Measurements from ENCODE around the gene SNX24. TPM values are rescaled to one million over a fixed set of nuclear protein-coding genes. Genes with fewer than 3 reads are reported as not detected.

The SNX24 gene
- total RNA-seq, 2 donors from 2014 or later, result 3.9 to 8.7 TPM

GRCh38 chr5:123035360-123035917 is 190.0 kb downstream of the SNX24 start:
- Mint-ChIP-seq H3K4me1 (ENCODE audit: low read depth) (peaks cover 12% of the 10 kb centered on the region), H3K9me3 (no peaks in the 10 kb centered on the region), H3K27me3 (ENCODE audit: low read depth) (peaks cover 70% of the 10 kb centered on the region), H3K36me3 (ENCODE audit: insufficient read depth in 2 of 2) (no peaks in the 10 kb centered on the region), H3K27ac (no peak overlapping the region), H3K4me3 (peak overlapping the region; percentile 77 to 79)
- ATAC-seq (replicated peaks in 1 of 2) (peak; percentile 32), DNase-seq (peak in 1 of 2 donors; percentile 4)

DNA sequence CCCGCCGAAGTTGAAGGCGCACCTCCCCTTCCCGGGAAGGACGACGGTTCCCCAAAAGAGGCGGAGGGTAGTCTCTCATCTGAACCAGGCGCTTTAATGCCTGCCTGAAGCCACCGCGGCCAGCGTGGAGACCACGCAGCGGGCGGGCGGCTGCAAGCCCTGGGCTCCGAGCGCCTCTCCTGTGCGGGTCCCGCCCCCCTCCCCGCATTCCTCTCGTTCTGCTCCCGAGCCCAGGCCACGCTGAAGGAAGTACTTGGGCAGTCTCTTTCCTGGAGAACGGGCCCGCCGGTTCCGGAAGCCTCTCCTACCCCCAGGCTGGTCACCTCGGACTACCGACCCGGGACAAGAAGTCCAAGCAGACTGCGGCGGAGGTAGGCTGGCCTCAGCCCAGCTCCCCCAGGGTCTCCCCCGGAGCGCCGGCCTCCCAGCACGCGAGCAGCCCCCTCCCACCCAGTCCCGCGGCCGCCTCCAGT is 190.5 kb downstream of the SNX24 start:
- H3K36me3 Mint-ChIP-seq (ENCODE audit: insufficient read depth in 2 of 2), result no peaks in the 10 kb centered on the region
- no peaks in the 10 kb centered on the region for H3K9me3 Mint-ChIP-seq
- no peak overlapping the region for H3K27ac Mint-ChIP-seq
- DNase-seq, result peak in 1 of 2 donors; percentile 3
- peak overlapping the region; percentile 77 to 79 for H3K4me3 Mint-ChIP-seq
- H3K4me1 Mint-ChIP-seq (ENCODE audit: low read depth), result peaks cover 12% of the 10 kb centered on the region
- peak; percentile 25 to 32 for ATAC-seq (replicated peaks in 1 of 2)
- peaks cover 70% of the 10 kb centered on the region for H3K27me3 Mint-ChIP-seq (ENCODE audit: low read depth)

DNA sequence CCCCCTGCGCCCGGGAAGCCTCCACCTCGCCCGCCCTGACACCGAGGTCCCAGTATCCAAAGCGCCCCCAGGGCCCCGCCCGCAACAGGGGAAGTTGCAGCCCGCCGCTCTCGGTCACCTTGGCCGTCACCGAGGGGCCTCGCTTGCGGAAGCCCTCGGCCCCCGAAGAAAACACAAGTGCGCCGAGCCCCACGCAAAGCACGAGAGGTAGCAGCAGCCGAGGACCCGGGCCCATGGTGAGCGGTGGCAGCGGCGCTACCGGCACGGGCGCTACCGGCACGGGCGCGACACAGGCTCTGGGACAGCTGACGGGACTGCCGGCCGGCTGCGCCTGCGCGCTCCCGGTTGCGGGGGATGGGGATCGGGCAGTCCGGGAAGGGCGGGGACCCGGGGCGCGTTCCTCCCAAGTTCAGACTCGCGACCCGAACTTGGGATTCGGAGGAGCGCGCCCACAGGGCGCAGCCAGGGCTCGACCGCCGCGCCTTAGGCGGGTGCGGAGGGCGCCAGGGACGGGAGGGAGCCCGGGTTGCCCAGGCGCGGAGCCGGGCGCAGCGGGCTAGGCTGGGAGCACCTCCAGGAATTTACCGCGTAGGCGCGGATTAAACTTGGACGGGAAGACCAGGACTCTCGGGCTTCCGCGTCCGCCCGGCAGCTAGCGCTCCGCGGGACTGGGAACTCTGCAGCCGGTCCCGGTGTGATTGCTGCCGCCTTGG is 191.1 kb downstream of the SNX24 start, which contains the start of gene PPIC:
PPIC (minus strand) TSS at position 335 of the 713 bp plus-strand sequence; CDS start at position 235, 100 bp downstream.
- Mint-ChIP-seq H3K4me1 (ENCODE audit: low read depth) (peaks cover 12% of the 10 kb centered on the region), H3K4me3 (peak within 1 kb of the TSS; percentile 77 to 79), H3K27me3 (ENCODE audit: low read depth) (peaks cover 75% of the 10 kb centered on the region), H3K9me3 (no peaks in the 10 kb centered on the region), H3K27ac (no peak within 1 kb of the TSS), H3K36me3 (ENCODE audit: insufficient read depth in 2 of 2) (no peaks in the 10 kb centered on the region)
- DNase-seq, result peak; percentile 18 to 31
- ATAC-seq (replicated peaks in 1 of 2), result peak; percentile 66 to 71

GRCh38 chr5:123037104-123037418 is 191.6 kb downstream of the SNX24 start:
- Mint-ChIP-seq H3K9me3 (no peaks in the 10 kb centered on the region), H3K36me3 (ENCODE audit: insufficient read depth in 2 of 2) (no peaks in the 10 kb centered on the region), H3K4me3 (peak overlapping the region; percentile 63 to 68), H3K27ac (no peak overlapping the region), H3K4me1 (ENCODE audit: low read depth) (peaks cover 12% of the 10 kb centered on the region), H3K27me3 (ENCODE audit: low read depth) (peaks cover 70% of the 10 kb centered on the region)
- DNase-seq (peak in 1 of 2 donors; percentile 1), ATAC-seq (replicated peaks in 1 of 2) (no peak)

DNA sequence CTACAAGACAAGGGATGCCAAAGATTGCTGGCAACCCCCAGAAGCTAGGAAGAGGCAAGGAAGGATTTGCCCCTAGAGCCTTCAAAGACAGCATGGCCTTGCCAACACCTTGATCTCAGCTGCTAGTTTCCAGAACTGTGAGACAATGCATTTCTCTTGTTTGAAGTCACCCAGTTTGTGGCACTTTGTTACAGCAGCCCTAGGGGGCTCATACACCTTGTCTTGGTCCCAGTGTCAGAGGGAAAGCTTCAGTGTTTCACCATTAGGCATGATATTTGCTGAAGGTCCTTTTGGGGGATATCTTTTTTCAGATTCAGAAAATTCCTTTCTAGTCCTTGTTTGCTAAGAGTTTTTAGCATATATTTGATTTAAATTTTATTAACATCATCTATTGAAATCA is 194.3 kb downstream of the SNX24 start:
- Mint-ChIP-seq H3K4me1 (ENCODE audit: low read depth) (peaks cover 12% of the 10 kb centered on the region), H3K4me3 (no peak overlapping the region), H3K27ac (no peak overlapping the region), H3K9me3 (no peaks in the 10 kb centered on the region), H3K27me3 (ENCODE audit: low read depth) (peaks cover 65% of the 10 kb centered on the region), H3K36me3 (ENCODE audit: insufficient read depth in 2 of 2) (no peaks in the 10 kb centered on the region)
- DNase-seq, result no peak
- ATAC-seq (replicated peaks in 1 of 2), result no peak

DNA sequence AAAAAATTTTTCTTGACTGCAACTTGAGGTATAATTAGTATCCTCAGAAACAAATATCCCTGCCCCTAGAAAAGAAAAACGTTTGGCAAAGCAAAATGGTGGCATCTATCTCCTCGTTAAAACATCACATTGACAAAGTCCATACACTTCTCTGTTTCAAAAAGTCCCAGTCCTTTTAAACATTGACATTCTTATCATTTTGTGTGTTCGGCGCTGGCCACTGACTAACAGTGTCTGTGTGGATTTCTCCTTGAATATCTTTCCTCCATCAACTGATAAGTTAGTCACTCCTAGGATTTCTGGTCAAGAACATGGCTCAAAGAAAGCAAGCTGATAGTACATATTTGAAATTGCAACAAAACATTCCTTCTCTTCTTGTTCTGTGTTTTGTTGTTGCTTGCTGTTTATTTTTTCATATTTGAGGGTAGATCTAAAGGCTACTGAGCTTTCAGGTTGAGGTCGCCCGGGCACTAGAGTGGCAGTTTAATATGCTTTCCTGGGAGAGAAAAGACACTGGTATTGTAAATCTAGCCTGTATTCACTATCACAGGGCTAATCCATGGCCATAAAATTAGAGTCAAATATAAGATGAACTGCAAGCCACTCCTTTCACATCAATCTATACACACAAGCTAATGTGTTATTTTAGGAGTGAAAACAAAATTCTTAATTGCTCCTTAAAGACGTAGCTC is 199.7 kb downstream of the SNX24 start:
- Mint-ChIP-seq H3K36me3 (ENCODE audit: insufficient read depth in 2 of 2) (no peaks in the 10 kb centered on the region), H3K27me3 (ENCODE audit: low read depth) (peaks cover 31% of the 10 kb centered on the region), H3K27ac (no peak overlapping the region), H3K4me3 (no peak overlapping the region), H3K4me1 (ENCODE audit: low read depth) (no peaks in the 10 kb centered on the region), H3K9me3 (no peaks in the 10 kb centered on the region)
- ATAC-seq (replicated peaks in 1 of 2) (no peak), DNase-seq (no peak)

- peaks cover 0 to under 1% of the 10 kb centered on the region in 2 donors for H3K36me3 Mint-ChIP-seq (ENCODE audit: insufficient read depth in 2 of 2)
- no peak overlapping the region for H3K4me3 Mint-ChIP-seq
- ATAC-seq (replicated peaks in 1 of 2) (no peak), DNase-seq (no peak)
- peaks cover 24% of the 10 kb centered on the region for H3K27me3 Mint-ChIP-seq (ENCODE audit: low read depth)
- no peaks in the 10 kb centered on the region for H3K9me3 Mint-ChIP-seq
- no peak overlapping the region for H3K27ac Mint-ChIP-seq
- no peaks in the 10 kb centered on the region for H3K4me1 Mint-ChIP-seq (ENCODE audit: low read depth)
Measured at GRCh38 chr5:123046222-123046621, 200.8 kb downstream of the SNX24 start.

- H3K4me1 Mint-ChIP-seq (ENCODE audit: low read depth), result no peaks in the 10 kb centered on the region
- H3K27ac Mint-ChIP-seq, result no peak overlapping the region
- peaks cover 0 to 5% of the 10 kb centered on the region in 2 donors for H3K9me3 Mint-ChIP-seq
- peaks cover 0 to 2% of the 10 kb centered on the region in 2 donors for H3K36me3 Mint-ChIP-seq (ENCODE audit: insufficient read depth in 2 of 2)
- ATAC-seq (replicated peaks in 1 of 2) (no peak), DNase-seq (no peak)
- peaks cover 27% of the 10 kb centered on the region for H3K27me3 Mint-ChIP-seq (ENCODE audit: low read depth)
- no peak overlapping the region for H3K4me3 Mint-ChIP-seq
Measured at GRCh38 chr5:123047706-123048105, 202.3 kb downstream of the SNX24 start.

- no peaks in the 10 kb centered on the region for H3K4me1 Mint-ChIP-seq (ENCODE audit: low read depth)
- DNase-seq (no peak), ATAC-seq (replicated peaks in 1 of 2) (no peak)
- peaks cover 18% of the 10 kb centered on the region for H3K27me3 Mint-ChIP-seq (ENCODE audit: low read depth)
- H3K4me3 Mint-ChIP-seq, result no peak overlapping the region
- peaks cover 0 to 2% of the 10 kb centered on the region in 2 donors for H3K36me3 Mint-ChIP-seq (ENCODE audit: insufficient read depth in 2 of 2)
- peaks cover 0 to 5% of the 10 kb centered on the region in 2 donors for H3K9me3 Mint-ChIP-seq
- no peak overlapping the region for H3K27ac Mint-ChIP-seq
Measured at GRCh38 chr5:123051206-123051605, 205.8 kb downstream of the SNX24 start.

Other genes with a start within 250 kb of the SNX24 start
- 10 to 100 TPM; 38.2 to 40.8 TPM for gene SNX2, start 70.5 kb upstream of the SNX24 start, total RNA-seq
- not detected for gene PPIC, start 191.1 kb downstream of the SNX24 start, total RNA-seq
- 1 to 10 TPM in 1 of 2 donors, not detected in 1; 1.1 TPM for gene PRDM6, start 243.6 kb downstream of the SNX24 start, total RNA-seq